Stomach (tissue), 9 donors: ENCODE results near the gene SLC17A7. TPM values are rescaled to one million over a fixed set of nuclear protein-coding genes. Genes with fewer than 3 reads are reported as not detected.
A peak's percentile ranks its signal among the peaks of the same experiment; 100 is the strongest.

ENCODE experiments used
- DNase-seq, 2 donors: peaks; one replicate each; pipeline versions ENCODE4 v3.0.0 to v3.0.0-alpha.2; 2013 to 2019
- H3K27ac ChIP-seq, 5 donors: fragments of 200-600 bp in 4 of 5; sonication (generic) in 4 of 5; one replicate each; pipeline ENCODE4 v1.5.1; 2013 to 2019; ENCODE audit warnings: mild to moderate bottlenecking in 1 of 5, moderate library complexity in 1 of 5
- H3K27me3 ChIP-seq, 3 donors: fragments of 200-600 bp; sonication (generic); one replicate each; pipeline ENCODE4 v1.5.1; 2017 to 2019; ENCODE audit warnings: mixed run types in 1 of 3
- H3K36me3 ChIP-seq, 4 donors: fragments of 200-600 bp; sonication (generic); 1 replicate in 3 of 4; 2 replicates in 1 of 4; pipeline ENCODE4 v1.5.1; 2016 to 2019
- H3K4me1 ChIP-seq, 4 donors: fragments of 200-600 bp; sonication (generic); one replicate each; pipeline ENCODE4 v1.5.1; 2016 to 2019
- H3K4me3 ChIP-seq, 4 donors: fragments of 200-600 bp; sonication (generic) in 3 of 4; one replicate each; pipeline ENCODE4 v1.5.1; 2016 to 2019; ENCODE audit warnings: mild to moderate bottlenecking in 1 of 4
- H3K9me3 ChIP-seq, 4 donors: fragments of 200-600 bp; sonication (generic); one replicate each; pipeline ENCODE4 v1.5.1; 2016 to 2019
- CTCF ChIP-seq, 7 experiments: fragments of 450-650 bp in 4 of 7; fragments of 200-600 bp in 3 of 7; sonication (generic) in 3 of 7; IDR thresholded peaks; one replicate each; pipeline ENCODE4 v1.5.1; 2016 to 2019; ENCODE audit warnings: antibody characterized with exemption in 7 of 7, control low read depth in 2 of 7, mild to moderate bottlenecking in 1 of 7
- EP300 ChIP-seq: sonication (generic); formaldehyde crosslinking; IDR thresholded peaks from one replicate; pipeline ENCODE4 v1.6.1; 2017; ENCODE audit warnings: antibody characterized with exemption
- POLR2A ChIP-seq, 4 donors: fragments of 450-650 bp; IDR thresholded peaks; one replicate each; pipeline ENCODE4 v1.6.1; 2016; ENCODE audit warnings: antibody characterized with exemption in 4 of 4, control low read depth in 2 of 4, mild to moderate bottlenecking in 1 of 4, moderate library complexity in 1 of 4
- POLR2AphosphoS5 ChIP-seq, 3 donors: sonication (generic); formaldehyde crosslinking; IDR thresholded peaks; one replicate each; pipeline ENCODE4 v1.6.1; 2016; ENCODE audit warnings: antibody characterized with exemption in 3 of 3
- WGBS, 5 donors: extraction: QIAGEN DNeasy Blood & Tissue Kit in 3 of 5; methylation state at CpG; one replicate each; pipeline versions ENCODE4 v1.1.5 to v1.1.7; 2013 to 2018; 5-methylcytosine and 5-hydroxymethylcytosine counted together
- intact Hi-C: fragments of 100-400 bp; cut with DNase I; formaldehyde crosslinking; loops from one replicate; pipeline ENCODE4 v1.15.1; 2023; ENCODE audit warnings: low total_unique reads
- polyA plus RNA-seq, 3 donors: library from polyadenylated mRNA; stranded (reverse); fragments of 200-250 nt; gene quantifications; one replicate each; pipeline ENCODE4 v1.2.3, GENCODE V29; 2013
- total RNA-seq, 5 donors: library from RNA; depleted of rRNA; stranded (reverse); fragments of >200 nt; gene quantifications; one replicate each; pipeline versions ENCODE4 v1.1.0 to v1.2.3, GENCODE V29; 2014 to 2016
- donor health status: healthy with polysubstance abuse.
- donor health status: Bipolar disorder and iron deficiency.
- donor health status: healthy.

The SLC17A7 gene
- total and polyA plus RNA-seq, 8 donors = 0.25 to 2.0 (median 0.93) TPM; not detected in 2

- peak overlapping the region in 2 of 5 donors; percentile 85 to 89 for H3K27ac ChIP-seq
- peaks cover 5 to 62% (median 53%) of the 10 kb centered on the region in 3 donors for H3K27me3 ChIP-seq
- H3K36me3 ChIP-seq = peaks cover 6 to 12% (median 9%) of the 10 kb centered on the region in 4 donors
- intact Hi-C loops = loop anchor here (5.0 kb wide), 1 partner anchor 50 kb away; no protein-coding TSS in a partner anchor
- TF ChIP-seq EP300 = no peak
- no peak for TF ChIP-seq CTCF (IDR thresholded peaks at IDR 0.05)
- no peaks in the 10 kb centered on the region for H3K9me3 ChIP-seq
- DNase-seq = no peak
- peak overlapping the region in 3 of 4 donors; percentile 54 to 89 (median 62) for H3K4me3 ChIP-seq
- WGBS, 5 donors = 17 to 27% (median 22%) methylated on average over 14 of the region's 14 CpGs
- H3K4me1 ChIP-seq = peaks cover 0 to 35% (median 21%) of the 10 kb centered on the region in 4 donors
Measured at GRCh38 chr19:49441960-49442350, 628 bp upstream of the SLC17A7 start.

GRCh38 chr19:49440439-49441209 lies 703 bp downstream of the SLC17A7 start:
- peaks cover 5 to 75% (median 66%) of the 10 kb centered on the region in 3 donors for H3K27me3 ChIP-seq
- WGBS, 5 donors = 25 to 30% (median 28%) methylated on average over 18 to 19 of the region's 19 CpGs
- intact Hi-C loops = loop anchor here (5.0 kb wide), 1 partner anchor 48 kb away; no protein-coding TSS in a partner anchor

GRCh38 chr19:49439836-49440235 lies 1.5 kb downstream of the SLC17A7 start:
- intact Hi-C loops = loop anchor here (5.0 kb wide), 1 partner anchor 48 kb away; no protein-coding TSS in a partner anchor
- 40 to 49% (median 43%) methylated on average over 6 of the region's 6 CpGs for WGBS, 5 donors
- no peaks in the 10 kb centered on the region for H3K36me3 ChIP-seq
- H3K27me3 ChIP-seq = peaks cover 5 to 83% (median 74%) of the 10 kb centered on the region in 3 donors
- no peaks in the 10 kb centered on the region for H3K9me3 ChIP-seq
- no peak overlapping the region for H3K27ac ChIP-seq
- H3K4me3 ChIP-seq = no peak overlapping the region
- H3K4me1 ChIP-seq = peaks cover 0 to 41% (median 24%) of the 10 kb centered on the region in 4 donors
- DNase-seq = no peak
- TF ChIP-seq EP300 = no peak
- no peak for TF ChIP-seq CTCF (IDR thresholded peaks at IDR 0.05)
- TF ChIP-seq POLR2AphosphoS5 (IDR thresholded peaks at IDR 0.05) = no peak
- no peak for TF ChIP-seq POLR2A (IDR thresholded peaks at IDR 0.05)

More at GRCh38 chr19:49440439-49441209, 703 bp downstream of the SLC17A7 start:
- no peak for TF ChIP-seq POLR2AphosphoS5 (IDR thresholded peaks at IDR 0.05)
- no peak for TF ChIP-seq EP300
- no peak for TF ChIP-seq CTCF (IDR thresholded peaks at IDR 0.05)
- no peak for TF ChIP-seq POLR2A (IDR thresholded peaks at IDR 0.05)
- no peaks in the 10 kb centered on the region for H3K9me3 ChIP-seq
- H3K36me3 ChIP-seq = no peaks in the 10 kb centered on the region
- peaks cover 0 to 41% (median 24%) of the 10 kb centered on the region in 4 donors for H3K4me1 ChIP-seq
- no peak for DNase-seq
- no peak overlapping the region for H3K27ac ChIP-seq
- peak overlapping the region; percentile 20 to 36 (median 25) for H3K4me3 ChIP-seq

- 13 to 20% (median 15%) methylated on average over 6 of the region's 6 CpGs for WGBS, 5 donors
- TF ChIP-seq POLR2AphosphoS5 (IDR thresholded peaks at IDR 0.05) (no peak), EP300 (no peak), POLR2A (IDR thresholded peaks at IDR 0.05) (no peak), CTCF (IDR thresholded peaks at IDR 0.05) (no peak)
- intact Hi-C loops = no loop called here
Measured at GRCh38 chr19:49438261-49438660, 3.1 kb downstream of the SLC17A7 start.

More at GRCh38 chr19:49438261-49438660, 3.1 kb downstream of the SLC17A7 start:
- Histone ChIP-seq H3K9me3 (no peaks in the 10 kb centered on the region), H3K4me1 (peaks cover 0 to 34% (median 20%) of the 10 kb centered on the region in 4 donors), H3K36me3 (no peaks in the 10 kb centered on the region), H3K27ac (no peak overlapping the region), H3K27me3 (peaks cover 16 to 99% (median 89%) of the 10 kb centered on the region in 3 donors), H3K4me3 (no peak overlapping the region)
- no peak for DNase-seq
